GM18508 (cell line): ENCODE measurements around the gene HSP90AA1.
"Not testable (repeated sequence)": the region's sequence is repeated elsewhere in the genome, so short reads cannot be mapped to it uniquely, and the experiment has no call there.

Experiments used
- ATAC-seq: cut with Tn5 transposase; IDR thresholded peaks from one replicate; pipeline ENCODE4 v1.9.1; 2021; ENCODE audit warnings: moderate number of reproducible peaks; ENCODE audit not compliant: insufficient read depth, unreplicated experiment

HSP90AA1 gene

GRCh38 chr14:102095231-102095870 is 8.5 kb upstream of the HSP90AA1 start:
- no peak for ATAC-seq

- no peak for ATAC-seq
These were observed 7.3 kb upstream of the HSP90AA1 start for GRCh38 chr14:102094101-102094500.

- no peak for ATAC-seq
These were observed 6.0 kb upstream of the HSP90AA1 start for GRCh38 chr14:102092806-102093205.

- no peak for ATAC-seq
These were observed 3.9 kb upstream of the HSP90AA1 start for GRCh38 chr14:102090713-102091112.

DNA sequence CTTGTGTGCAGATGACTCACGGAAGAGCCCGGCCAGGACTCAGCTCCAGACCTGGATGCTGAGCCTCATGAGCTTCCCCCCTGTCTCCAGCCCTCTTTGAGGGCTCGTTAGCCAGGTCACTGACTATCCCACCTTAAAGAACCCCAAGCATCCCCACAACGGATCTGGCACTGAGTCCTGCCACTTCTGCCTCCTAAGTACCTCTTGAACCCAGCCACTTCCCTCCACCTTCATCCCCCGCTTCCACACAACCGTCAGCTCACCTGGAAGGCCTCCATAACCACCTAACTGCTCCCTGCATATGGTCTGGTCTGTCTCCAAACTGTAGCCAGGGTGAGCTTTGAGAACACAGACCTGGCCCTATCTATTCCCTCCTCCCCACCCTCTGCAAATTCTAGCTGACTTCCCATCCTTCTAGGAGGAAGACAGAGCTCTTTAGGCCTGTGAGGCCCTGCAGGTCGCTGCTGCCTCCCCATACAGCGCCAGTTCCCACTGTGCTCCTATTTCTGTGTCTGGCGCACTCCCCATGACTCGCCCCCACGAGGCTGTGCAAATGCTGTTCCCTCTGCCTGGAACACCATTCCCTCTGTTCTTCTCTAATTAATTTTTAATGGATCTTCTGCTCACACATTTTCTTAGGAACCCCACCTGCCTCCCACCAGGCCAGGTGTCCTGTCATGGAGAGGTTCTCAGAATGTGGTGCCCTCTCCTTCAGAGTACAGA is 2.9 kb upstream of the HSP90AA1 start:
- ATAC-seq = no peak

DNA sequence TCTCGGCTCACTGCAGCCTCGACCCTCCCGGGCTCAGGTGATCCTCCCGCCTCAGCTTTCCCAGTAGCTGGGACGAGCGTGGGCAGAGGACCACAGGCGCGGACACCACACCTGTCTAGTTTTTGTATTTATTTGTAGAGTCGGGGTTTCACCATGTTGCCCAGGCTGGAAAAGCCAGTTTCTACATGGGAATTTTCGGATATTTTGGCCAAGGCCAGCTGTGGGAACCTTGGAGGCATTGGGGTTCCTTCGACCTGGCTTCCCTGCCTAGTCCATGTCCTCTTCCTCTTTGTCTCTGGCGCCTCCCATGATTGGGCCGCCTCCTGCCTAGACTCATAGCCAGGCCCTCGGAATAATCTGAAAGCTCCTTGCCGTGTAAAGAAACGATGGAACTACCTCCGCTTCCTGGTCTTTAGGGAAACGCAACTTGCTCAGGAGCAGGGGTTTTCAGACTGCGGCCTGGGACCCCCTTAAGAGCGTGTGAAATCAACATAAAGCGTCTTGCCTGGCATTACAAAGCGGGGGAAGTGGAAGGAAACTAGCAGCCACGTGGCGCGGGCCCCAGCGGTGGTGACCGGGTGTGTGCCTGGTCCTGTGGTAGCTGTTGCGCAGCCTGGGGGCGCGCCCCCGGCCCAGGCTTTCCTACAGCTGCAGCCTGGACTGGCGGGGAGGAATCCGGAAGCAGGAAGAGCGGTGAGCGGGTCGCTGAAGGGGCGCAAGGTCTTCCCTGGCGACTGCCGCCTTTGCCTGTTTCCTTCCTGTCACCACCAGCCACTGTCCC is 1.4 kb upstream of the HSP90AA1 start:
- ATAC-seq = no peak

GRCh38 chr14:102087762-102088011 is 843 bp upstream of the HSP90AA1 start:
- no peak for ATAC-seq

DNA sequence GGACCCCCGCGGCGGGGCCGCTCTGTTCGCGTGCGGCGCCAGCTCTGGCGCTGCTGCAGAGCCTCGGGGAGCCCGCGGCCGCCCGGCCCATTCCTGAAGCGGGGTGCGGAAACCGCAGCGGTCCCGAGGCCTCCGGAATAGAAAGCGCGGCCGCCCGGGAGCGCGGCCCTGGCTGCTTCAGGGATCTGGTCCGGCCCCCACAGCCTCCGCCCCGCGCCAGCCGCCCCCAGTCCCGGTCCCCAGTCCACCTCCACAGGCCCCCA is 204 bp downstream of the HSP90AA1 start:
- no peak for ATAC-seq

GRCh38 chr14:102085948-102086708 is 716 bp downstream of the HSP90AA1 start:
- ATAC-seq = no peak

GRCh38 chr14:102085488-102085887 is 1.4 kb downstream of the HSP90AA1 start:
- no peak for ATAC-seq

GRCh38 chr14:102084931-102085330 is 1.9 kb downstream of the HSP90AA1 start:
- no peak for ATAC-seq

GRCh38 chr14:102084522-102084921 is 2.3 kb downstream of the HSP90AA1 start:
- ATAC-seq = not testable (repeated sequence)

DNA sequence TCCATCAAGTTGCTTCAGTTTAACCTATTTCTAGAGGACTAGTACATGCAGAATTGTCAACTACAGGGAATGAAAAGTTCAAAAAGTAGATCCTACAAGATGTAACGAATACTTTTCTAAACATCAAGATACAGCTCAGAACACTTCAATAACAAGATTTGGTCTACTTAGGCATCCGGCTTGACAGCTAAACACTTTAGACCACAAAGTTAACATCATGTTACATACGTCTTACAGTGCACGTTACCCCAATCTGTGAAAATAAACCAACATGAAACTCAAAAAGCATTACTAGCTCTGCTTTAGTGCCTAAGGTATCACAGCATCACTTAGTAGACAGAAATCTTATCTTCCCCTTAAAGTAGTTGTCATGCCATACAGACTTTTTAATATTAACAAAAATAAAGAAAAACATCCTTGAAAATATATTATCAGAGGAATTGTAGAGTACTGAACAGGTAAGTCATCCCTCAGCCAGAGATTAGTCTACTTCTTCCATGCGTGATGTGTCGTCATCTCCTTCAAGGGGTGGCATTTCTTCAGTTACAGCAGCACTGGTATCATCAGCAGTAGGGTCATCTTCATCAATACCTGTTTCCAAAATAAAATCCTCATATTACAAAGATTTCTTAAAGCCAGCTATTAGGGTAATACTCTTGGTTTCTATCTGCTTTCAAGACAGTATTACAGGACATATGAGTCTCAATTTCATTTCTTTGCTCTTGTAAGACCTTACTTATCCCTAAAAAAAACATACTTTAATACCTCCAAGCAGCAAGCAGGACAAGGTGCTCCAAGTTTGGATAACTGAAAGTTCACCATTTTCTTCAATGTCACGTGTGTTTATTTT is 5.4 kb downstream of the HSP90AA1 start:
- ATAC-seq = no peak

- ATAC-seq = no peak
These were observed 6.4 kb downstream of the HSP90AA1 start for GRCh38 chr14:102080183-102081080.

DNA sequence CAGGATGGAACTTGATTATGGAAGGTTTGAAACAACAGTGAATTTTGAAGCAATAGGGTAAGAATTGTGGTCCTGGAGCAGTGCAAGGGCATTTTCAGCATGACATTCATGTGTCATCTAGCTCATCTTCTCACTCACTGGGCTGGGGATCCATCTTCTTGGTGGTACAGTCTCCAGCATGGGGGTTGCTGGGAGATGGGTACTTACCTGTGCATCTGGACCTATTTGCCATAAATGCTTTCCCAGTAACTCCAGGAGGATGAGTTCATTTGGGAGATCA is 7.2 kb downstream of the HSP90AA1 start:
- no peak for ATAC-seq

GRCh38 chr14:102078831-102079699 is 7.8 kb downstream of the HSP90AA1 start:
- ATAC-seq = no peak

- not testable (repeated sequence) for ATAC-seq
These were observed 8.5 kb downstream of the HSP90AA1 start for GRCh38 chr14:102078361-102078791.

GRCh38 chr14:102077382-102077709 is 9.5 kb downstream of the HSP90AA1 start:
- no peak for ATAC-seq

- ATAC-seq = no peak
These were observed 11.7 kb downstream of the HSP90AA1 start for GRCh38 chr14:102075155-102075554.
